OCI-LY1 (cell line): ENCODE measurements around the gene MRPS12.

Source experiments
- EZH2 ChIP-seq: fragments of 200-600 bp; sonication (generic), shearing (Covaris generic); IDR thresholded peaks from 2 replicates; pipeline ENCODE4 v1.8.0; 2017; ENCODE audit warnings: borderline replicate concordance, mixed run types, mild to moderate bottlenecking, antibody characterized with exemption, low read length, moderate library complexity, mixed read lengths
- TF ChIP-seq, protein P1 (sequence below): fragments of 200-600 bp; sonication (generic), shearing (Covaris generic); IDR thresholded peaks from 2 replicates; pipeline ENCODE4 v1.5.1; 2017; ENCODE audit warnings: mild to moderate bottlenecking, antibody characterized with exemption, low read length, moderate library complexity, mixed read lengths

DNA sequence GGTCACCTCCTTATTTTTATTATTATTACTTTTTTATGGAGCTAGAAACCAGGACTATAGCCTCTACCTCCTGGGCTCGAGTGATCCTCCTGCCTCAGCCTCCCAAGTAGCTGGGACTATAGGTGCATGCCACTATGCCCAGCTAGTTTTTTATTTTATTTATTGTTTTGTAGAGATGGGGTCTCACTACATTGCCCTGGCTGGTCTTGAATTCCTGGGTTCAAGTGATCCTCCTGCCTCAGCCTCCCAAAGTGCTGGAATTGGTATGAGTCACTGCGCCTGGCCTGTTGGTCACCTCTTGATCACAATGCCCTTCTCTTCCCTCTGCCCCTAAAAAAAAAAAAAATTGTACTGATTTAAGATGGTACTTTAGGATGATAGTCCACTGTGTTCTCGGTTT is 20.4 kb downstream of the MRPS12 start:
- TF ChIP-seq, protein P1, sequence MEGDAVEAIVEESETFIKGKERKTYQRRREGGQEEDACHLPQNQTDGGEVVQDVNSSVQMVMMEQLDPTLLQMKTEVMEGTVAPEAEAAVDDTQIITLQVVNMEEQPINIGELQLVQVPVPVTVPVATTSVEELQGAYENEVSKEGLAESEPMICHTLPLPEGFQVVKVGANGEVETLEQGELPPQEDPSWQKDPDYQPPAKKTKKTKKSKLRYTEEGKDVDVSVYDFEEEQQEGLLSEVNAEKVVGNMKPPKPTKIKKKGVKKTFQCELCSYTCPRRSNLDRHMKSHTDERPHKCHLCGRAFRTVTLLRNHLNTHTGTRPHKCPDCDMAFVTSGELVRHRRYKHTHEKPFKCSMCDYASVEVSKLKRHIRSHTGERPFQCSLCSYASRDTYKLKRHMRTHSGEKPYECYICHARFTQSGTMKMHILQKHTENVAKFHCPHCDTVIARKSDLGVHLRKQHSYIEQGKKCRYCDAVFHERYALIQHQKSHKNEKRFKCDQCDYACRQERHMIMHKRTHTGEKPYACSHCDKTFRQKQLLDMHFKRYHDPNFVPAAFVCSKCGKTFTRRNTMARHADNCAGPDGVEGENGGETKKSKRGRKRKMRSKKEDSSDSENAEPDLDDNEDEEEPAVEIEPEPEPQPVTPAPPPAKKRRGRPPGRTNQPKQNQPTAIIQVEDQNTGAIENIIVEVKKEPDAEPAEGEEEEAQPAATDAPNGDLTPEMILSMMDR: no peak
- TF ChIP-seq EZH2: no peak
